Thyroid gland (tissue), 4 donors: ENCODE measurements around the gene ELOVL1.

Source experiments
- POLR2A ChIP-seq, 2 donors: fragments of 450-650 bp; IDR thresholded peaks; one replicate each; pipeline ENCODE4 v1.6.1; 2017; ENCODE audit warnings: antibody characterized with exemption in 2 of 2, mild to moderate bottlenecking in 2 of 2, moderate library complexity in 1 of 2
- TF ChIP-seq, protein P1 (sequence below), 6 experiments: fragments of 200-600 bp in 3 of 6; fragments of 450-650 bp in 3 of 6; sonication (generic) in 3 of 6; IDR thresholded peaks; one replicate each; pipeline ENCODE4 v1.5.1; 2016 to 2019; ENCODE audit warnings: antibody characterized with exemption in 6 of 6, mild to moderate bottlenecking in 2 of 6, inconsistent platforms in 1 of 6, moderate library complexity in 1 of 6

DNA sequence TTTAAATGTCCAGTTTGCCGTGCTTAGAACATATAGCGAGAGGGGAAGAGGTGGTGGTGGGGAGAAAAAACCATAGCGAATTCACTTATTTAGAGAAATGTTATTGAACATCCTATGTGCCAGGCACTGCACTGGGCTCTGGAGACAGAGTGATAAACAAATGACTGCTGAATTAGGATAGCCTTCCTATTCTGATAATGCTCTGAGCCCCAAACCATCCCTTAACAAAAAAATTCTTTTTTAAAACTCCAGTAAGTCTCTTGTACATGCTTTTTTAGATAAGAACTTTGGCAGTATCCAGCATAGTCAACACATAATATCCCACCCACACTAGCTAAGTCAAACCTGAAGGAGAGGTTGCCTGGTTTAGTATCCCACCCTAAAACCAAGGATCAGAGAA is 30.4 kb upstream of the ELOVL1 start:
- TF ChIP-seq, protein P1, sequence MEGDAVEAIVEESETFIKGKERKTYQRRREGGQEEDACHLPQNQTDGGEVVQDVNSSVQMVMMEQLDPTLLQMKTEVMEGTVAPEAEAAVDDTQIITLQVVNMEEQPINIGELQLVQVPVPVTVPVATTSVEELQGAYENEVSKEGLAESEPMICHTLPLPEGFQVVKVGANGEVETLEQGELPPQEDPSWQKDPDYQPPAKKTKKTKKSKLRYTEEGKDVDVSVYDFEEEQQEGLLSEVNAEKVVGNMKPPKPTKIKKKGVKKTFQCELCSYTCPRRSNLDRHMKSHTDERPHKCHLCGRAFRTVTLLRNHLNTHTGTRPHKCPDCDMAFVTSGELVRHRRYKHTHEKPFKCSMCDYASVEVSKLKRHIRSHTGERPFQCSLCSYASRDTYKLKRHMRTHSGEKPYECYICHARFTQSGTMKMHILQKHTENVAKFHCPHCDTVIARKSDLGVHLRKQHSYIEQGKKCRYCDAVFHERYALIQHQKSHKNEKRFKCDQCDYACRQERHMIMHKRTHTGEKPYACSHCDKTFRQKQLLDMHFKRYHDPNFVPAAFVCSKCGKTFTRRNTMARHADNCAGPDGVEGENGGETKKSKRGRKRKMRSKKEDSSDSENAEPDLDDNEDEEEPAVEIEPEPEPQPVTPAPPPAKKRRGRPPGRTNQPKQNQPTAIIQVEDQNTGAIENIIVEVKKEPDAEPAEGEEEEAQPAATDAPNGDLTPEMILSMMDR (IDR thresholded peaks at IDR 0.05), result no peak
- TF ChIP-seq POLR2A (IDR thresholded peaks at IDR 0.05), result no peak
